GM18526 (cell line): ENCODE data around the gene TCF23.

Experiments used
- POLR2A ChIP-seq: IDR thresholded peaks from 3 replicates; pipeline ENCODE4 v1.6.1; 2011; ENCODE audit not compliant: insufficient read length; ENCODE audit errors: extremely low read depth

Gene TCF23

DNA sequence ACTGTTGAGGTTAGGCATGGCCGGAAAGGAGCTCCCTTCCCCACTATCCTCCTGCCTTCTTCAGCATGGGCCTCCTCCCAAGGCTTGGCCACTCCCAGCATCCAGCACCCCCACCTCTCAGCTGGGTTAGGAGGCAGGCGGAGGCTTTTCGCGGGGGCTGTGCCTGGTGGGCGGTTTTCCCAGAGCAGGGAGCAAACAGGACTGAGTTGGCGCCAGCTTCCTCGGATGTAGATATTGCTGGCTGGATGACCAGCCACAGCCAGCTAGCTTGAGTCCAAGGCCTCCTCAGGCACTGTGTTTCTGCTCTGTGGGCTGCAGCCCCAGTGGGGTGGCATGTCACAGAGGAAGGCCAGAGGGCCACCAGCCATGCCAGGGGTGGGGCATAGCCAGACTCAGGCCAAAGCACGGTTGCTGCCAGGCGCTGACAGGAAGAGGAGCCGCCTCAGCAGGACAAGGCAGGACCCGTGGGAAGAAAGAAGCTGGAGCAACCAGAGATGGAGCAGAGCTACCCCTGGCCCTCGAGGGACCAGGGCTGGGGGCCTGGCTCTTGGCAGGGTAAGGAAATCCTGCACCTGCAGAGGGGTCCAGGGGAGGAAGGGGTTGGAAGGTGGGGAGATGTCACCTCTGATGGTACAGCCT, at the start of gene TCF23:
Gene TCF23 (plus strand): TSS at position 204 of the 639 bp plus-strand sequence. CDS start 130 bp downstream, at position 334.
- TF ChIP-seq POLR2A = no peak

DNA sequence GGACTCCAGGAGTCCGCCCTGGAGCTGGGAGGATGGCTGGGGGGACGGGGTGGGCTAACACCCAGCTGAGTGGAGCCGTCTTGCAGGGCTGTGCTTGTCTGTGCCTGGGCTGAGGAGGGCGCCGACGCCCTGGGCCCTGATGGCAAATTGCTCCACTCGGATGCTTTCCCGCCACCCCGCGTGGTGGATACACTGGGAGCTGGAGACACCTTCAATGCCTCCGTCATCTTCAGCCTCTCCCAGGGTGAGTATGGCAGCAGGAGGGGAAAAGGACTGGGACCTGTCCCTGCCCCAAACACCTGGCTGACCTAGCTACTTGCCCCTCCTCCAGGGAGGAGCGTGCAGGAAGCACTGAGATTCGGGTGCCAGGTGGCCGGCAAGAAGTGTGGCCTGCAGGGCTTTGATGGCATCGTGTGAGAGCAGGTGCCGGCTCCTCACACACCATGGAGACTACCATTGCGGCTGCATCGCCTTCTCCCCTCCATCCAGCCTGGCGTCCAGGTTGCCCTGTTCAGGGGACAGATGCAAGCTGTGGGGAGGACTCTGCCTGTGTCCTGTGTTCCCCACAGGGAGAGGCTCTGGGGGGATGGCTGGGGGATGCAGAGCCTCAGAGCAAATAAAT, 49.4 kb upstream of the TCF23 start:
- no peak for TF ChIP-seq POLR2A

DNA sequence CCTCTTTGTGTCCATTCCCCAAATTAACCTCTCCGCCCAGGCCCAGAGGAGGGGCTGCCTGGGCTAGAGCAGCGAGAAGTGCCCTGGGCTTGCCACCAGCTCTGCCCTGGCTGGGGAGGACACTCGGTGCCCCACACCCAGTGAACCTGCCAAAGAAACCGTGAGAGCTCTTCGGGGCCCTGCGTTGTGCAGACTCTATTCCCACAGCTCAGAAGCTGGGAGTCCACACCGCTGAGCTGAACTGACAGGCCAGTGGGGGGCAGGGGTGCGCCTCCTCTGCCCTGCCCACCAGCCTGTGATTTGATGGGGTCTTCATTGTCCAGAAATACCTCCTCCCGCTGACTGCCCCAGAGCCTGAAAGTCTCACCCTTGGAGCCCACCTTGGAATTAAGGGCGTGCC, 48.8 kb upstream of the TCF23 start:
- no peak for TF ChIP-seq POLR2A

DNA sequence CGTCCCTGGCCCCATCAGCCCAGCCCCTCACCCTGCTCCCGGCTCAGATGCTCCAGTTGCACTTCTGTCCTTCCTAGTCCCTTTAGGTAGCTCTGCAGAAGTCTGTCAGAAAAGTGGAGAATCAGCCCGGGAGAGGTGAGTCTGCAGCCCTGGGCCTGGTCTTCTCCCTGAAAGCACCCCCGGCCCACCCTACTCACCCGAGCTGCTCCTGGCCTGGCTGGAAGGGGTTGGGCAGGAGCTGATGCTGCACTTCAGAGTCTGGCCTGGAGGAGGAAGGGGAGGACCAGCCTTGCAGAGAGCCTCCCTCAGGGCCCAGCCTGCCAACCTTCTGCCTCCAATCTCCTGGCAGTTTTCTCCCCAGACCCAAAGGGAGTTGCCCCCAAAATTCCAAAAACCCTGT, 46.5 kb upstream of the TCF23 start:
- TF ChIP-seq POLR2A = no peak

DNA sequence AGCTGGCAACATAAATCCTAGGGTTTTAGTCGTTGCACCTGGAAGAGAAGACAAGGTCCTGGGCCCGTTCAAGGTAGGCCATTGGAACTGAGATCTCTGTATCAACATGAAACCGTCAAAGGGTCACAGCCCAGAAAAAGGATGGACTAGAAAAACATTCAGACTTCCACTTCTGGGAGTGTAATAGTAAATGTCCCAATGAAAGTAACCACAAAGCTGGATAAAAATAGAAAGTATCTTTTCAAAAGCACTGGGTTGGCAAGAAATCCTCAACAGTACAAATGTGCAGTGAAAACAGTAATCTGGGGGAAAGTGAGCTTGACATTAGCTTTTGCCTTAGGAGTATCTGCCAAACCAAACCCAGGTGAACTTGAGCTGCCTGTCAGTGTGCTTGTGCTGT, 42.8 kb upstream of the TCF23 start:
- no peak for TF ChIP-seq POLR2A

DNA sequence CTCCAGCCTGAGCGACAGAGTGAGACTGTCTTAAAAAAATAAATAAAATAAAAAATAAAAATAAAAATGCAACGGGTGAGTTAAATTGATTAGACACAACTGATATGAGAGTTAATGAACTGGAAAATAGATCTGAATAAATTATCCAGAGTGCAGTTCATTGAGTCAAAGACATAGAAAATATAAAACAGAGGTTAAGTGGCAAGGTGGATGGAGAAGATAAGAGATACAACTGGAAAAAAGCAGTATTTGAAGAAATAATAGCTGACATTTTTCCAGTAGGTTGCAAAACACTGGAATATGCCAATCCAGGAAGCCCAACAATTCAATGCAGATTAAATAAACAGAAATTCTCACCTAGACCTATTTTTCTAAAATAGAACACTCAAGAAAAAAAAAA, 40.6 kb upstream of the TCF23 start:
- TF ChIP-seq POLR2A = no peak

DNA sequence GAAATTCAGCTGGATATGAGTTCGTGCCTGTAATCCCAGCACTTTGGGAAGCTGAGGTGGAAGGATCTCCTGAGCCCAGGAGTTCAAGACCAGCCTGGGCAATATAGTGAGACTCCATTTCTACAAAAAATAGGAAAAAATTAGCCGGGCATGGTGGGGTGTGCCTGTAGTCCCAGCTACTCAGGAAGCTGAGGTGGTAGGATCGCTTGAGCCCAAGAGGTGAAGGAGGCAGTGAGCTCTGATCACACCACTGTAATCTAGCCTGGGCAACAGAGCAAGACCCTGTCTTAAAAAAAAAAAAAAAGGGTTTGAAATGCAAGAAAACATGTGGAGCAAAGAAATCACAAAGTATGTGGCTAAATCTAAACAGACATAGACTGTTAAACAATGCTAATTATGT, 39.7 kb upstream of the TCF23 start:
- no peak for TF ChIP-seq POLR2A

DNA sequence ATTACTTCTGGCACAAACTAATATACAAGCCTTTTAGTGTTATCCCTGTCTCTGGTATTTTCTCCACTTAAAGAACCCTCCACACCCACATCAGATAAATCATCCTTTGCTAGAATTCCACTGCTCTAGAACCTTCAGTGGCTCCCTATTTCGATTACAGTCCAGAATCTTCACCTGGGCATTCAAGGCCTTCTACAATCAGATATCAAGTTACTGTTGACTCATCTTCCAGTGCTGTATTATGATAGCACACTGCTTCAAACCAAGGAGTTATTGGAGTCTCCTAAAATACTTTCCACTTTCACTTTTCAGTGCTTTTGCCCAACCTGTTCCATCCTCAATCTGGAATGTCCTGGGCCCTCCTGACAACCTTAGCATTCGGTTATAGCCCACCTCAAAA, 33.3 kb upstream of the TCF23 start:
- TF ChIP-seq POLR2A = no peak

DNA sequence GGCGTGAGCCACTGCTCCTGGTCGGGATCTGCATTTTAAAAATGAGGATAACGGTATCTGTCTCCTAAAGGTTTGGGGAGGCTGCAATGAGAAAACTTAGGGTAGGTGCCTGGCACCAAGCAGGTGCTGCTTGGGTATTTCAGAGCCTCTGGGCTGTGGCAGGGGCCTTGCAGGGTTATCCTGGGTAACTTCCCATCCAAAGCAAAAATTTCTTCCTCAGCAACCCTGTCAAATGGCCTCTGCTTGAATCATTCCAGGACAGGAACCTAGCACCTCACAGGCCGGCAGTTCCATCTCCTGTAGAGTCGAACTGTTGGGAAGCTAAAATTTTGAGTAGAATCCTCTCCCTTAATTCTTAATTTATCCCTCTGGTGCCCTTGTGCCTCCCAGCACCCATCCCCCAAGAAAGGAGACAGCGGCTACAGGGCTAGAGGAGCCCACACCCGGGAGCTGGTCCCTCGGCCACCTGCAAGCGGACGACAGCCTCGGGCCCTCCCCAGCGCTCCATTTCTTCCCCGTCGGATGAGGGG, 30.7 kb upstream of the TCF23 start:
- TF ChIP-seq POLR2A = no peak

DNA sequence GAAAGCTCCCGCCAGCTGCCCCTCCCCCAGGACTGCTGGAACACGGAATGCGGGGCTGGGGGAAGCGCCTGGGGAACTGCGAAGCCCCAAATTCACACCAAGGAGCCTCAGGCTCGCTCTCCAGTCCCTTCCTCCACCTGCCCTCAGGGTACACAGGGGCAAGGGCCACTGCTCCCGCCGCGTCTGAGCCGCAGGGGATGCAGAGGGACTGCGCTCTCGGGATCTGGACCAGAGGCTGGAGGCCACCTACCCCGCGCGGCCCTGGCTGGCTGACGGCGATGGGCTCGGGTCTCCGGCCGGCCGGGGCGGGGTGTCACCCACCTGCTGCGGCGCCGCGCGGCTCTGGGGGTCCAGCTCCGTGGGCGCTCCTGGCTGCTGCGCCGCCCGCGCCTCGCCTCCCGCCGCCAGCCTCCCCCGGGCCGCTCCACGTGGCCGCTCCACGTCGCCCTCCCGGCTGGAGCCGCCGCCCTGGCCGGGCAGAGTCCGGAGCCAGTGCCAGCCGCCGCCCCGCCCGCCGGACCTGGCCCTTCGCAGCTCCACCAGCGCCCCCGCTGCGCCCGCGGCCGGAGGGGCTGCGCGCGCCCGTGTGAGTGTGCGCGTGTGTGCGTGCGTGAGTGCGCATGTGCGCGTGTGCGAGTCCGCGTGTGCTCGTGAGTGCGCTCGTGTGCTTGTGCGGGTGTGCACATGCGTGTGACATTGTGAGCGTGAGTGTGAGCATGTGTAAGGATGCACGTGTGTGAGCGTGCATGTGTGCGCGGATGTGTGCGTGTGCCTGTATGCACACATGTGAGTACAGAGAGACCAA, 30.1 kb upstream of the TCF23 start, which contains the start of gene CGREF1:
Gene CGREF1 (minus strand): TSS at position 604 of the 805 bp plus-strand sequence. CDS start 14,762 bp downstream, outside the sequence.
- TF ChIP-seq POLR2A = no peak

DNA sequence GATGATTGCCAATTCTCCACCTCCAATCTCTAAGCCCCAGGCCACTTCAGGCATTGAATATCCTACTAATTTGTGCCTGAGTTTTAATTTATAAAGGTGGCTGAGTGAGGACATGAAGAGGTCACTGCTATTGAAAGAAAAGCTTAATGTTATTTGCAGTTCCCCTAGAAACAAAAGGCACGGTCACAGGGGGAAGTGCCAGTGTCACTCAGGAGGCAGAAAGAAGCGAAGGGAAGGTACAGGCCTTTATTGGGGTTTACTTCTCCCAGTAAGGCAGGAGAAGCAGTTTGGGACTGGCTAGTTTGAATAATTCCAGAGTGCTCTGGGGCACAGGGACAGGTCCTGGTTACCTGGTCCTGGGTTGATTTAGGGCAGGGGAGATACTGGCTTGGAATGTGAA, 26.9 kb upstream of the TCF23 start:
- no peak for TF ChIP-seq POLR2A

DNA sequence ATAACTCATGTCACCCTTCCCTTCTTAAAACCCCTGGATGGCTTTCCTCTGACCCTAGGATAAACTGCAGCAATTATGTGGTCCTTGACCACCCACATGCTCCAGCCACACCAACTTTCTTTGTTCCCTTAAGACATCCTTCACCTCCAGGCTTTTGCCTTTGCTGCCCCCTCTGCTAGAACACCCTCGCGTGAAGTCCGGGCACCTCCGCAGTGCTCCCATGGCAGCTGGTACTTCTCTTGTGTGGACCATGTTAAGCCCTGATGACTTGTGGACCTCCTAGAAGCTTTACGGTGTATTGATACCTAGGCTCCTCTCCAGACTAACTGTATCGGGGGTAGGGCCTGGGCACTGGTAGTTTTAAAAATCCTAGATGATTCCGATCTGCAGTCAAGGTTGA, 26.0 kb upstream of the TCF23 start:
- TF ChIP-seq POLR2A = no peak

DNA sequence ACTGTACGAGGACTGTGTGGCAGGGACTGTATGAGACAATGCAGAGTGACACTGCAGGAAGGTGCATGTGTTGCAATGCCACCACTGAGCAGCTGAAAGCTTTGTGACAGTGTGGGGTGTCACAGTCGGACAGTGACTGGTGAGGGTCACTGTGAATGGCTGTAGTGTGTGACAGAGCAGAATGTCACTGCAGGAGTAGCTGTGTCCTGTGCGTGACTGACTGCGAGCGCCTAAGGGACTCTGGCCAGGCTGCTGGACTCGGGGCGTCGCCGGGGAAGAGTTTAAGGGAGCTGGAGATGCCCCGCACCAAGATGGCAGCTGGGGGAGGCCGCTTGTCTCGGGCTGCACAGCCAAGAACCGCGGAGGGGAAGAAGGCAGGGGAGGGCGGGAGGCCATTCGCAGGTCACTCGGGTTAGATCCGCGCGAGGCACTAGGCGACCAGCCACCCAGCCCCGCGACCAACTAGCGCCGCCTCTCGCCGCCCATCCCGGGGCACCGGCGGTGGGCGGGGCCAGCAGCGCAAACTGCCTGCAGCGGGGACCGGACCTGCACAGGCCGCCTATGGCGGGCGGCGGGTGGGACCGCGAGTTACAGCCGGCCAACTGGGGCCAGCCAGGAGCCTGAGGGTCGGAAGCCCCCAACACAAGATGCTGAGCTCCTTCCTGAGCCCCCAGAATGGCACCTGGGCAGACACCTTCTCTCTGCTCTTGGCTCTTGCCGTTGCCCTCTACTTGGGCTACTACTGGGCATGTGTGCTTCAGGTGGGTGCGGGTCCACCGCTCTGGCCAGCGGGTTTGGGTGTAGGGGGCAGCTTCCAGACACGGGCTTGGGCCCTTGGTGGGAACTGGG, 25.3 kb upstream of the TCF23 start, which contains the start of gene ABHD1:
Gene ABHD1 (plus strand): TSS at position 514 of the 849 bp plus-strand sequence. CDS start 134 bp downstream, at position 648.
- no peak for TF ChIP-seq POLR2A

DNA sequence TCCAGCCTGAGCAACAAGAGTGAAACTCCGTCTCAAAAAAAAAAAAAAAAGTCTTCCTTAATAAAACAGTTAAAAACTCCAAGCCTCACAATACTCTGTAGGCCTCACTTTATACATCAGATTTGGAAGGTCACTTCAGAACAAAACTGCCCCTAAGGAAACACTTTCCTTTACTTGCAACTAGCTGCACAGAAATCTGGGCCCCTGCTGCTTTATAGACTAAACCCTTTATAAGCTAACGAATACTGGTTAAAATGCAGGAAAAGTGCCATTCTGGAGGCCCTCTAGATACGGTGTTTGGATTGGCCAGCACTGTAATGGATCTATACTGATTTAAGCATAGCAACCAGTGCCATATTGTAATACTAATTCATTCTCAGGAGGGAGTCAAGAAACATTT, 23.7 kb upstream of the TCF23 start:
- no peak for TF ChIP-seq POLR2A

DNA sequence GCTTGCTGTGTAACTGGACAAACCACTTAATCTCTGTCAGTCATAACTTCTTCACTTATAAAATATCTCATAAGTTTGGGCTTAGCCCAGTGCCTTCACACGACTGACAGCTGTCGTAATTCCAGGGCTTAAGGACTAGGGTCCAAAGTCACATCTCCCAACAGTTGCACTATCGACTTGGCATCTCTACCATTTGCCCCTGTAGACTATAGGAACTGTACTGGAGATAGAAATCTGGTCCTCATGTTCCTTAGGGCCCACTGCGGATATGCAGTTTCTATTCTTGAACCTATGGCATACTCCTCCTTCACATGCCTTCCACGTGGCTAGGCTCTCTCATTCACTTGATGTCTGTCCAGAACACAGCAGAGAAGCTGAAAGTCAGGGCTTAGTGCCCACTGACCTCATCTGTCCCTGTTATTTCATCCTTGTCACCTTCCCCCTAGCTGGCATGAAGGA, 22.5 kb upstream of the TCF23 start:
- no peak for TF ChIP-seq POLR2A
